PFSK-1 (cell line): ENCODE measurements around the gene C5orf24.

Experiments used
- FOXP2 ChIP-seq: optimal IDR thresholded peaks from 2 replicates; pipeline ENCODE3; 2011; ENCODE audit warnings: borderline replicate concordance, control low read depth, inconsistent platforms; ENCODE audit not compliant: insufficient read depth; ENCODE audit errors: extremely low read length, extremely low read depth
- POLR2AphosphoS5 ChIP-seq: IDR thresholded peaks from 2 replicates; pipeline ENCODE4 v1.6.1; 2012; ENCODE audit warnings: low read depth, mild to moderate bottlenecking, control low read depth, low read length, moderate library complexity
- REST ChIP-seq, 2 experiments: IDR thresholded peaks; 2 replicates each; pipeline versions ENCODE4 v1.6.1 to v1.8.0; 2011 to 2012; ENCODE audit warnings: low read depth in 2 of 2, low read length in 2 of 2, control low read depth in 1 of 2, inconsistent platforms in 1 of 2, mild to moderate bottlenecking in 1 of 2, moderate library complexity in 1 of 2; ENCODE audit not compliant: insufficient read depth in 1 of 2
- SIN3A ChIP-seq: IDR thresholded peaks from 2 replicates; pipeline ENCODE4 v1.6.1; 2012; ENCODE audit warnings: mild to moderate bottlenecking, low read length, moderate library complexity, borderline replicate concordance; ENCODE audit not compliant: insufficient read depth
- TAF1 ChIP-seq: IDR thresholded peaks from 2 replicates; pipeline ENCODE4 v1.6.1; 2012; ENCODE audit warnings: low read length, control low read depth, borderline replicate concordance; ENCODE audit not compliant: insufficient read depth

C5orf24 gene

GRCh38 chr5:134889335-134889734 is 43.6 kb downstream of the C5orf24 start:
- TF ChIP-seq SIN3A (no peak), FOXP2 (no peak)

- TF ChIP-seq REST (IDR thresholded peaks at IDR 0.05; ENCODE audit: insufficient read depth in 1 of 2, low read depth in 2 of 2, low read length in 2 of 2) (no peak), FOXP2 (no peak), SIN3A (no peak), TAF1 (no peak), POLR2AphosphoS5 (no peak)
Observed at GRCh38 chr5:134891473-134891872, 45.7 kb downstream of the C5orf24 start.

GRCh38 chr5:134892282-134892681 is 46.5 kb downstream of the C5orf24 start:
- TF ChIP-seq SIN3A (no peak), FOXP2 (no peak), POLR2AphosphoS5 (no peak), TAF1 (no peak), REST (IDR thresholded peaks at IDR 0.05; ENCODE audit: insufficient read depth in 1 of 2, low read depth in 2 of 2, low read length in 2 of 2) (no peak)

- TF ChIP-seq FOXP2 (no peak), SIN3A (no peak), POLR2AphosphoS5 (no peak), REST (IDR thresholded peaks at IDR 0.05; ENCODE audit: insufficient read depth in 1 of 2, low read depth in 2 of 2, low read length in 2 of 2) (no peak), TAF1 (no peak)
Observed at GRCh38 chr5:134892926-134893325, 47.2 kb downstream of the C5orf24 start.

GRCh38 chr5:134893748-134894505 is 48.2 kb downstream of the C5orf24 start:
- no peak for TF ChIP-seq POLR2AphosphoS5
- no peak for TF ChIP-seq REST (IDR thresholded peaks at IDR 0.05; ENCODE audit: insufficient read depth in 1 of 2, low read depth in 2 of 2, low read length in 2 of 2)
- no peak for TF ChIP-seq FOXP2
- TF ChIP-seq TAF1, result no peak
- no peak for TF ChIP-seq SIN3A
